ENCODE results near the gene PROK2.

The PROK2 gene, protein sequence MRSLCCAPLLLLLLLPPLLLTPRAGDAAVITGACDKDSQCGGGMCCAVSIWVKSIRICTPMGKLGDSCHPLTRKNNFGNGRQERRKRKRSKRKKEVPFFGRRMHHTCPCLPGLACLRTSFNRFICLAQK

DNA sequence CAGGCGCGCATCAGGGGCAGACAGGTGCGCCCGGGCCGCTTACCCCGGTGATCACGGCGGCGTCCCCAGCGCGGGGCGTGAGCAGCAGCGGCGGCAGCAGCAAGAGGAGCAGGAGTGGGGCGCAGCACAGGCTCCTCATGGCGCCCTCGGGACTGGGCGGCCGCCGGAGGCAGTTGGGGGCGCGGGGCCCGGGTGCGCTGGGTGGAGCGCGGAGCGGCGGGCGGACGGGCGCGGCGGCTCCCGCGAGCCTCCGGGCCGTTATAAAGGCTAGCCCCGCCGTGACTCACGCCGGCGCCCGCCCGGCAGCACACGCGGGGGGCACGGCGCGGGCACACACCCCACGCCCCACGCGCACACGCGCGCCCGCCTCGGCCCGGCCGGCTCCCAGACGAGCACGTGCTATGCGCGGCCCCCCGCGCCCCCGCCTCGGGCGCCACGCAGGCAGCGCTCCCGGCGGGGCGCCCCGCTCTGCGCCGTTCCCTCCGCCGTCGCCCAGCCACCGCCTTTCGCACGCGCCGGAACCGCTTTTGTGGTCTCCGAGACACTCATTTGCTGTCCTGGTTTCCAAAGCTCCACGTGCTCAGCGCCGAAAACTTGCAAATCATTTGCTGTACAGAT is at the start of gene PROK2:
Gene PROK2, minus strand, starts transcription at position 235 of the 618 bp plus-strand sequence. Its CDS starts 96 bp downstream, at position 139.
- DNase-seq (ENCODE audit: low read depth), result no peak
- peak within 1 kb of the TSS; percentile 27 for H3K4me3 ChIP-seq (ENCODE audit: low read depth, low read length)

- no peak overlapping the region for H3K4me3 ChIP-seq (ENCODE audit: low read depth, low read length)
- no peak for DNase-seq (ENCODE audit: low read depth)
Measured at GRCh38 chr3:71831599-71831998, 46.7 kb upstream of the PROK2 start.

DNA sequence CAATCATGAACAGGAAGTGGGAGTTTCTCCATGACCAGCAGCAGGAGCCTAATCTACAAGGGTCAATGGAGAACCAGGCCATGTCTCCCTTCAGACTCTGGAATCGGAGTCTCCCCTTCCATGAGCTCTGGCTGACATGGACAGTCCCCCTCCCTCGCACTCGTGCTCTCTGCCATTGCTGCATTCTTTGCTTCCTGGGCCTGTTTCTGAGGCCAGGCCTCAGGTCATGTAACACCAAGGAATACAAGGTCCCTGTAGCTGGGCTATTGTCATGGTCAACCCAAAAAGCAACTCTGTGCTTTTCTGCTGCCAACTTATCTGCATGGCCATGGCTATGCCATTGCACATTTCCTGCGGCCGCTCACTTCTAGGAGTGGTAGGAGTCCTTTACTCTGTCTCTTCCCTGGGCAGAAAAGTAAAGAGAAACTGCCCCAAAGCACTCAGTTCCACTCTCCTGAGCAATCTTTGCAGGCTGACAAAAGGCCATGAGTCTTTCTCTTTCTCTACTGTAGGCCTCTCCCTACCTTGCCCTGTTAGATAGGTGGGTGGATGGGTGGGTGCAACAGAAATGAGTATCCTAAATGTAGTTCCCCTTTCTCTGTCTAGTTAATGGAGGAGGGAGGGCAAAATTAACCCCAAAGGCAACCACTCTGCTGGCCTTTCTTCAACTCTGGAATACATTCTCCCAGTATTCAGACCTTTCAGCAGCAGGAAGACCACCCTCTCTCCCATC is 40.8 kb upstream of the PROK2 start:
- no peak for DNase-seq (ENCODE audit: low read depth)
- no peak overlapping the region for H3K4me3 ChIP-seq (ENCODE audit: low read depth, low read length)

DNA sequence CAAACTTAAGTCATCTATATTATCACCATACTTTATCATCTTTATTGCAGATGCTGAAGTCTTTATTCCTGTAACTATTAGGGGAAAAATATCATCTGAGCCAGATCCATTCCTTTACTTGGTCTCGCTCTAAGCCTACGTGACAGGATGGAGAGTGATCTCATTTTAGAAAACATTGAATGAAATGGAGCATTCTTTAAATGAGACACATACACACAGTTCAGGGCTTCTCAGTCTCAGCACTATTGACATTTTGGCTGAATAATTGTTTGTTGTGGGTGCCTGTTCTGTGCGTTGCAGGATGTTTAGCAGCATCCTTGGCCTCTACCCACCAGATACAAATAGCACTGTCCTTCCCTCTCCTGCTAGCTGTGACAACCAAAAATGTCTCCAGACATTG is 36.2 kb upstream of the PROK2 start:
- no peak for DNase-seq (ENCODE audit: low read depth)
- H3K4me3 ChIP-seq (ENCODE audit: low read depth, low read length), result no peak overlapping the region

DNA sequence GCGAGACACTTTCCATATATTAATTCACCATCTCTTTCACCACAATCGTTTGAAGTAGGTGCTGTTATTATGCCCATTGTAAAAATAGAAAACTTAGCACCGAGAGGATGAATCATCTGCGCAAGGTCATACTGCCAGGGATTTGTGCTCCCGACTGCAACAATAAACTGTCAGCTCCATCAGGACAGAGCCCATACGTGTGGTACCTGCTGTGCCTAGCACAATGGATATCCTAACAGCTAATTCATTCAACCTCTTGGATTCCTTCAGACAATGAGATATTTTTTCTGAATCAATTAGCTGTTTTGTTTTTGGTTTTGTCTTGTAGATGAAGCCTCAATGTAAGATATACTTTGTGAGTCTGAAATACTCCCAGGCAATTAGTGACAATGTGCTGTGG is 32.3 kb upstream of the PROK2 start:
- no peak overlapping the region for H3K4me3 ChIP-seq (ENCODE audit: low read depth, low read length)
- DNase-seq (ENCODE audit: low read depth), result no peak

- no peak for DNase-seq (ENCODE audit: low read depth)
- H3K4me3 ChIP-seq (ENCODE audit: low read depth, low read length), result no peak overlapping the region
Measured at GRCh38 chr3:71816767-71817156, 31.8 kb upstream of the PROK2 start.

DNA sequence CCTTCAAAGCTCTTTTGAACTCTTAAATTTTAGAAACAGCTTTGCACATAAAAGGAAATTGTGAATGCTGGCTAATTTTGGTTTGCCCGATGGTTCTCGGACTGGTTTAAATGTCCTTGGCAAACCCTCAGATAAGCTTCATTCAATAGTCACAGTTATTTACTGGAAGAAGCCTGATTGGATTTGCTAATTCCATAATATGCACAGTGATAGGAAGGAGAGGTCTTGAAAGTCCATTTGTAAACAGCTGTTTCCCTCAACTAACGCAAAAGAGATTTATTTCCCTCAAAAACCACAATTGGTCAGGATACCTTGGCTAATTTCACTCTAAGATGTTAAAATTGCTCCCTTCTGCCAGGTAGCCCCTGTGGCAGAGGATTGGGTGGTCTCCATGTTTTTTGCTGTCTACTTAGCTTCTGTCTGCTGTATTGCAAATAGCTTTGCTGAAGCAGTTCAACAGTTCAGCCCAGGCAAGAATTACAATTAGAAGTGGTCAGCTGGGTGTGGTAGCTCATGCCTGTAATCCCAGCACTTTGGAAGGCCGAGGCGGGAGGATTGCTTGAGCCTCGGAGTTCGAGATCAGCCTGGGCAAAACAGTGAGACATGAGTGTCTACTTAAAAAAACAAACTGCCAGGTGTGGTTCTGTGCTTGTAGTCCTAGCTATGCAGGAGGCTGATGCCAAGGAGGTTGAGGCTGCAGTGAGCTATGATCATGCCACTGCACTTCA is 30.6 kb upstream of the PROK2 start:
- DNase-seq (ENCODE audit: low read depth), result no peak

DNA sequence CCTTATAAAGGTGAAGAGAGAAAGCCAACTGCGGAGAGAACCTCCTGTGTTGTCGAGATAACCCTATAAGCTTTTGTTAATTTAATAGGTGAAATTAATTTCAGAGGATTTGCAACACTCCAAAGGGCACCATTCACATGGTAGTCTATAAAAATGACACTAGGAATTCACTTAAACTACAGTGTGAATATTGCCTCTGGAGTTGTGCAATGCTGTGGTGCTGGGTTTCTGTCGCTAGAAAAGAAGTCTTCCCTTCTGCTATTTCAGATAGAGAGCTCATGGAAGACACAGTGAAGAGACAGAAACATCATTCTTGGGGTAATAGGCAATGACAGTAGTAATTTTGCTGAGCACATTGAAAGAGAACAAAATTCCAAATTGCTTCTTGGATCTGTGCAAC is 28.8 kb upstream of the PROK2 start:
- DNase-seq (ENCODE audit: low read depth), result no peak
- no peak overlapping the region for H3K4me3 ChIP-seq (ENCODE audit: low read depth, low read length)

More for the DNA sequence above, 30.6 kb upstream of the PROK2 start:
- H3K4me3 ChIP-seq (ENCODE audit: low read depth, low read length), result no peak overlapping the region

- H3K4me3 ChIP-seq (ENCODE audit: low read depth, low read length), result no peak overlapping the region
- DNase-seq (ENCODE audit: low read depth), result no peak
Measured at GRCh38 chr3:71813073-71813472, 28.1 kb upstream of the PROK2 start.

DNA sequence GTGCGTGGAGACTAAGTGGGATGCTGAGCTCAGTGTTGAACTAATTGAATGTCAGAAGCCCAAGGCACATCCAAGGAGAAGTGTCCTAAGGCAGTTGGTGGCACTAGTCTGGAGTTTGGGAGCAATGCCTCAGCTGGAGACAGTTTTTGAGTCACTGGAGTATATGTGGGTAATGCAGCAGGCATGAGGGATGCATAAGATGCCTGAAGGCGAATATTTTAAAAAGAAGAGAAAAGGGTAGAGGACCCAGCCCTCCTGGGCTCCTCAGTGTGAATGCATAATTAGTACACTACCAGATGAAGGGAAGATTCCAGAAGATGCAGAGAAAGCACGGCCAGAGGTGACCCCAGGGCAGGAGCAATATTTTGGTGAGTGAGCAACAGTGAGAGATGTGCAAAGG is 25.1 kb upstream of the PROK2 start:
- DNase-seq (ENCODE audit: low read depth), result no peak
- H3K4me3 ChIP-seq (ENCODE audit: low read depth, low read length), result no peak overlapping the region

- DNase-seq (ENCODE audit: low read depth), result no peak
- no peak overlapping the region for H3K4me3 ChIP-seq (ENCODE audit: low read depth, low read length)
Measured at GRCh38 chr3:71809321-71810026, 24.5 kb upstream of the PROK2 start.

GRCh38 chr3:71806736-71807135 is 21.8 kb upstream of the PROK2 start:
- no peak overlapping the region for H3K4me3 ChIP-seq (ENCODE audit: low read depth, low read length)
- no peak for DNase-seq (ENCODE audit: low read depth)

GRCh38 chr3:71805691-71806090 is 20.7 kb upstream of the PROK2 start:
- H3K4me3 ChIP-seq (ENCODE audit: low read depth, low read length), result no peak overlapping the region
- no peak for DNase-seq (ENCODE audit: low read depth)

GRCh38 chr3:71805199-71805598 is 20.3 kb upstream of the PROK2 start:
- DNase-seq (ENCODE audit: low read depth), result no peak
- no peak overlapping the region for H3K4me3 ChIP-seq (ENCODE audit: low read depth, low read length)

- no peak for DNase-seq (ENCODE audit: low read depth)
- no peak overlapping the region for H3K4me3 ChIP-seq (ENCODE audit: low read depth, low read length)
Measured at GRCh38 chr3:71803248-71803647, 18.3 kb upstream of the PROK2 start.

- no peak for DNase-seq (ENCODE audit: low read depth)
- no peak overlapping the region for H3K4me3 ChIP-seq (ENCODE audit: low read depth, low read length)
Measured at GRCh38 chr3:71801986-71802385, 17.0 kb upstream of the PROK2 start.

GRCh38 chr3:71800023-71800422 is 15.1 kb upstream of the PROK2 start:
- H3K4me3 ChIP-seq (ENCODE audit: low read depth, low read length), result no peak overlapping the region
- no peak for DNase-seq (ENCODE audit: low read depth)

DNA sequence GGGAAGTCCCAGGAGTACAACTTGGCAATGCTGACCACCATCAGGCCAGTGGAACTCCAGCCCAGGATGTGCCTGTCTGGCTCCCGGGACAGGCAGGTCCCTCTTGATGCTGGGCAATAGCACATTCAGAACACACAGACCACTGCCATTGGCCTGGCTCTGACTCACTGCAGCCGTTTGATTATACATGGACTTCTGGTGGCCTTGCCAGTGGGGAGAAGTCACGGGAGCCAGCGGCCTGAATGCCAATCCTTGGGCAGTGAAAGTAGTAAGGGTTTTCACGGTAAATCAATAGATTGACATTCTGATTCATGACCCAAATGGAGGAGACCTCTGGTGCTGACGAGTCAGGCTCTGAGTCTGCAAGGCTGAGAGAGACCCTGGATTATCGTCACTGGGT is 12.5 kb upstream of the PROK2 start:
- H3K4me3 ChIP-seq (ENCODE audit: low read depth, low read length), result no peak overlapping the region
- DNase-seq (ENCODE audit: low read depth), result no peak

- H3K4me3 ChIP-seq (ENCODE audit: low read depth, low read length), result no peak overlapping the region
- DNase-seq (ENCODE audit: low read depth), result no peak
Measured at GRCh38 chr3:71796290-71796689, 11.3 kb upstream of the PROK2 start.

DNA sequence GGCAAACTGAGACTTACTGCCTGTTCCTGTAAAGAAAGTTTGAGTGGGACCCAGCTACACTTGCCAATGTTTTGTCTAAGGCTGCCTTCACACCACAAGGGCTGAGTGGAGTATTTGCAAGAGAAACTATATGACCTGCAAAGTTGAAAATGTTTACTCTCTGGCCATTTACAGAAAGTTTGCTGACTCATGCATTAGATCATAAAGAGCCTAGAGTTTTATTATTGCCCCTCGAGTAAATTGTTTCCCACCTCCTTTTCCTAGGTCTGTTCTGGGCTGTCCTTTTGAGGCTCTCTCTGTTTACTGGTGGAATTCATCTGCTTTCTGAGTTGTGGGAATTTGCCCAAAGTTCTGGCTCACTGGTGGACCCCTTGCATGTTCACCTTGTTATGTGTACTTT is 6.7 kb upstream of the PROK2 start:
- no peak for DNase-seq (ENCODE audit: low read depth)

More for the DNA sequence above, 6.7 kb upstream of the PROK2 start:
- no peak overlapping the region for H3K4me3 ChIP-seq (ENCODE audit: low read depth, low read length)
